ENCODE data around the gene IL1RAPL2. TPM values are rescaled to one million over a fixed set of nuclear protein-coding genes. Genes with fewer than 3 reads are reported as not detected.
"Not testable (repeated sequence)": the region's sequence is repeated elsewhere in the genome, so short reads cannot be mapped to it uniquely, and the experiment has no call there.

IL1RAPL2 gene
- total RNA-seq, 1 donor: not detected

DNA sequence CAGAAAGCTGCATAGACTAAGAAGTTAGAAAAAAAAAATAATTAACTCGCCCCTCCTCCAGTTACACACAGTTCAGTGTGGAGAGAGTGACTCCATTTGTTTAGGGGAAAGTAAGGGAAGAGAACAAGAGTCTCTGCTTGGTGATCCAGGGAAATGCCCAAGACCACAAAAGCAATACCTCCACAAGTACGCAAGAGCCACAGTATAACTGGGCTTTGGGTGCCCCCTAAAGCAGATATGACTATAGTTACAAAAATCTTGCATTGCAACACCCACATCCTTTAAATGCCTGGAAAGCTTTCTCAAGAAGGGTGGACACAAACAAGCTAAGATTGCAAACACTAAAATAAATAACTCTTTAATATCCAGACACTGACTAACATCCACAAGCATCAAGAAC, 1092.1 kb downstream of the IL1RAPL2 start:
- DNase-seq (ENCODE audit: low read depth in 2 of 3, low spot score in 2 of 3): no peak

DNA sequence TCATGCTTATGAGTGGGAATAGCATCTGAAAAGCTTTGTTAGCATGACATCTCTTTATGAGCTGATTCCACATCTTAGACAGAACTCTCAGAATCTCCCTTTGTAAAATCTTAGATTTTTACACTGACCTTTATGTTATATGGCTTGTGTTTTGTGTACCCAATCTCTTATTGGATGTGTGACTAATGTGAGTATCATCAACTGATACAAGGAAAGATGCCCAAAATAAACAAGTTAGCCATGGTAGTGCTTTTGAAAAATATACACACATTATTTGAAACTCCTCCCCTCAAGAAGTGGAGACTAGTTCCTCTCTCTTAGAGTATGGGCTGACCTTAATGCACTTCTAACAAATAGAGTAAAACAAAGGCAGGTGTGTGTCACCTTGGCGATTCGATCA, 1096.2 kb downstream of the IL1RAPL2 start:
- DNase-seq (ENCODE audit: low read depth in 2 of 3, low spot score in 2 of 3): no peak

DNA sequence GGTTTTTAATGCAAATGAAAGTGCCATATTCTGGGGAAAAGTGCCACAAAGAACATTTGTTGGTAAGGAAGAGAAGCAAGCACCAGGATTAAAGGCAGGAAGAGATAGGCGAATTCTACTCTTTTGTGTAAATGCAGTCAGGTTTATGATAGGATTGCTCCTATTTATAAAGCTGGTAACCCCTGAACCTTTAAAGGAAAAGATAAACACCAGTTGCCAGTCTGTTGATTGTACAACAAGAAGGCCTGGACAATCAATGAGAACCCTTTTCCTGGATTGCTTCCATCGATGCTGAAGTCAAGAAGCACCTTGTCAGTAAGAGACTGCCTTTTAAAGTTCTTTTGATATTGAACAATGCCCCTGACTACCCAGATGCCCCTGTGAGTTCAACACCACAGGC, 1098.2 kb downstream of the IL1RAPL2 start:
- DNase-seq (ENCODE audit: low read depth in 2 of 3, low spot score in 2 of 3): no peak

DNA sequence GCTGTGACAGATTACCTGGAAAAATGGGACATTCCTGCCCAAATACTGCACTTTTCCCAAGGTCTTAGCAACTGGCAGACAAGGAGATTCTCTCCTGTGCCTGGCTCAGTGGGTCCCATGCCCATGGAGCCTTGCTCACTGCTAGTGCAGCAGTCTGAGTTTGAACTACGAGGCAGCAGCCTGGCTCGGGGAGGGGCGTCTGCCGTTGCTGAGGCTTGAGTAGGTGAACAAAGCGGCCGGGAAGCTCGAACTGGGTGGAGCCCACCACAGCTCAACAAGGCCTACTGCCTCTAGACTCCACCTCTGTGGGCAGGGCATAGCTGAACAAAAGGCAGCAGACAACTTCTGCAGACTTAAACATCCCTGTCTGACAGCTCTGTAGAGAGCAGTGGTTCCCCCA, 1118.3 kb downstream of the IL1RAPL2 start:
- not testable (repeated sequence) for DNase-seq (ENCODE audit: low read depth in 2 of 3, low spot score in 2 of 3)

DNA sequence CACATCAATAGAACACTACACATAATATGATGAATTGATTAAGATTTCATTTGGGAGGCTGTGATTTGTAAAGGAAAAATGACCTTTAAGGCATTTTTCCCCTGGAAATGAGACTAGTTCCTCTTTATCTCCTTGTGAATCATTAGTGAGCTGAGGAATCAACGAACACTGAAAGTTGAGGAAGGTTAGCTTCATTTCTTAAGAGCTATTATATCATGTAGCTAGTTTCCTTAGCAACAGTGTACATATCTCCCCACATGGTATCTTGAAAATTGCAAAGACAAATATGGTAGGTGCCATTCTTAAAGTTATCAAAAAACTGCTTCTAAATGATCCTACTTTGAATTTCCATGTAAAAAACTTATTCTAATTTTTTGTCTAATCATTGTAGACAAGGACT, 1128.8 kb downstream of the IL1RAPL2 start:
- no peak for DNase-seq (ENCODE audit: low read depth in 2 of 3, low spot score in 2 of 3)

DNA sequence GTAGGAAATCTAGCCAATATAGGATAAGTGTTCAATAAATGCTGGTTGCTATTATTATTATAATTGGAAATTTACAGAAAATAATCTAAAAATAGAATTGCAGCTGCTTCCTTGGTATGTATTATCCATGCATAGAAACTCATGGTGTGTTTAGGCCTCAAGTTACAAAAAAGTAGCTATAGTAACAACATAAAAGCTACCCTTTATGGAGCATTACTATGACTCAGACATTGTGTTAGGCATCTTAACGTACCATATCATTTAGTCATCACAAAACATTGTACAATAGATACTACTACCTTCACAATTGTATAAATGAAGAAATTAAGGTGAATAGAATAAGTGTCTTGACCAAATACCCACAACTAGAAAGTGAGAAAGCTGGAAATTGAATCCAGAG, 1129.5 kb downstream of the IL1RAPL2 start:
- no peak for DNase-seq (ENCODE audit: low read depth in 2 of 3, low spot score in 2 of 3)

DNA sequence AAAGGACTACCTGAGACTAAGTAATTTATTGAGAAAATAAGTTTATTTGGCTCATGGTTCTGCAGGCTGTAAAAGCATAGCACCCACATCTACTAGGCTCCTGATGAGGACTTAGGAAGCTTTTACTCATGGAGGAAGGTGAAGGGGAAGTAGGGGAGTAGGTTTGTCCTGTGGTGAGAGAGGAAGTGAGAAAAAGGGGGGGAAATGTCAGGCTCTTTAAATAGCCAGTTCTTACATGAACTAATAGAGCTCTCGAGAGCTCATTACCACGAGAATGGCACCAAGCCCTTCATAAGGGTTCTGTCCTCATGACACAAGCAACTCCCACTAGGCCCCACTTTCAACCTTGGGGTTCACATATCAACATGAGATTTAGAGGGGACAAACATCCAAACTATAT, 1130.9 kb downstream of the IL1RAPL2 start:
- no peak for DNase-seq (ENCODE audit: low read depth in 2 of 3, low spot score in 2 of 3)

DNA sequence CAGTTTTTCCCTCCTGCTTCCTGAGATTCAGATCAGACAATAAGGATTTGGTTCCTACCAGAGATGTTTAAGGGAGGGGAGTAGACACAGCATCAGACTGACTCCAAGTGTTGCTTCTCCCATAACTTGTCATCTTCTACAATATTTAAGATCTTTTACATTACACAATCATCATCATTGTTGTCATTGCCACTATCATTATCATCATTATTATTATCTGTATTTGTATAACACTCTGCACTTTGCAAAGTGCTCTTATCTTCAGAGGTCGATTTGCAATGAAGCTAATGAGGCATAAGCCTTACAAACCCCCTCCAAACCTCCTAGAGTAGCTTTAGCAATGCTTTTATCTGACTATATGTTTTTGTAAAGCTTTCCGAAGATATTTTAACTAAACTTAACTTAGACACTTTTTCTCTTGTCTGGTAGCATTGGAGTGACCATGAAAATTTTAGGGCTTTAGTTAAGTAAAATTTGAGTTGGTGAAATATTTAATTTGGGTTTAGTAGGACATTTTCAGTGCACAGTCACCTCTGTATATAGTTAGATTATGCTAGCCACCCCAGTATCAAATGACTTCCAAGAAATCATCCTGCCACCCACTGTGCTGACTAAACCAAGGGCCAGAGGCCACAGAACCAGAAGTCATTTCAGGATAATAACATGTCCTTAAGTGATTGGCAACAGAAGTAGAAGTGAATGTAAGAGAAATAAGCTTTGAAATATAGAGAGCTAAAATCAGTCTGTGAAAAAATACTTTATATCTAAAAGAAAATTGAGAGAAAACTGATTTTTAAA, 1132.2 kb downstream of the IL1RAPL2 start:
- DNase-seq (ENCODE audit: low read depth in 2 of 3, low spot score in 2 of 3): no peak

DNA sequence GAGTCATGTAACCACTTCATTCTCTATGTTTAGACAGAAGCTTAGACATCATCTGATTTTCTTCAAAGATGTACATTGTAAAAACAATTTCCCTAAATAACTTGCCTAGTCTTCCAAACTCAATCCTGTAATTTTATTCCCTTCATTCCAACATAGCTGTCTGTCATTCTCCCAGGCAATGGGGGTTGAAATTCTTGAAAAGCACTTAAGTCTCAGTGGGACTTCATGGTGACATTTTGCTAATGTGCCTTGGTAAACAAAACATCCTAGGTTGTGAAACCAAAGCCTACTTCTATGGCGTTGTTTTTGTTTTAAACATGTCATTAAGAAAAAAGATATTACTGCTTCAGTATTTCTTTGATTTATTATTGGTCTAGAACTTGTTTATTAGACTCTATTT, 1134.3 kb downstream of the IL1RAPL2 start:
- no peak for DNase-seq (ENCODE audit: low read depth in 2 of 3, low spot score in 2 of 3)

DNA sequence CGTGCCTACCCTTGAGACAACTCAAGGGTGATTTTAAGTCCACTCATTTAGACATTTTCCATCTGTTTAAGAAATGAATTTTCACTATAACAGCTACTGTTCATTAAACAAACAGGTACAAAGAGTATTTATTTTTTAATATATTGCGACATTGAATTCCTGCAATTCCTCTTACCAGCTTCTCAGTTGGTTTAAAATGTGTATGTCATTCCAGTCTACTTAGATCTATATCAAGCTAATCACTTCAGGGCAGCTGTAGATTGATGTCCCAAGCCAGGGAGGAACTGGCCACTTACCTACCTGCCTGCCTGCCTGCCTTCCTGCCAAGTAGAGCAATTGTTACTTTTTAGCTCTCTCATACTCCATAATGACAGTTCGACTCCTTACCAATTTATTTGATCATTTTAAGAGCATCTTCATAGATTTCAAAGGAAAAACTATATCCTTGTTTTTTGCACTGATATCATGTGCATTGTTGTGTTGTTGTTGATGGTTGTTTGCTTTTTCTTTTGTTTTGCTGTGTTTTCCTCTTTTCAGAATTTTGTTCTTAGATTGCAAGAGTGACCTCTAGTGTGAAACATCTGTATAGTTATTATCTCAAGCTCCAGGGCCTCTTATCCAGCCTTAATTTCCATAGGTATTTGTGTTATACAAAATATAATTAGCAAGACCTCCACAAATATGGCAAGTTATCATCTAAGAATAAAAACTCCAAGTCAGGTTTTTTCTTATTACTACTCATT, 1135.5 kb downstream of the IL1RAPL2 start:
- DNase-seq (ENCODE audit: low read depth in 2 of 3, low spot score in 2 of 3): no peak

DNA sequence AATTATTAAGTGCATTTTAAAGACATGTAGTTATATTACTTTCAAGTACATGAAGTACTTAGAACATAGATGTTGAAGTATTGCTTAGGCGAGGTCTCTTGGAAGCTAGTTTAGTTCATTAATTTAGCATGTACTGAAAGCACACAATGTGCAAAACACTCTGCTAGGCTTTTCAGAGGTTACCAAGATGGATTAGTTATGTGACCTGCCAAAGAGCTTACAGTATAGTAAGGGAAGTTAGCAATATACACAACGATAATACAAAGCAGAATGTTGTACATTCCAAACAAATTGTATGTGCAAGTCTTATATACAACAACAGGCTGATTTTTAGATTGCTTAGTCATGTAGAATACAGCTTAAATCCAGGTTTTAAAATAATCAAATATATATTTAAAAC, 1137.9 kb downstream of the IL1RAPL2 start:
- no peak for DNase-seq (ENCODE audit: low read depth in 2 of 3, low spot score in 2 of 3)

DNA sequence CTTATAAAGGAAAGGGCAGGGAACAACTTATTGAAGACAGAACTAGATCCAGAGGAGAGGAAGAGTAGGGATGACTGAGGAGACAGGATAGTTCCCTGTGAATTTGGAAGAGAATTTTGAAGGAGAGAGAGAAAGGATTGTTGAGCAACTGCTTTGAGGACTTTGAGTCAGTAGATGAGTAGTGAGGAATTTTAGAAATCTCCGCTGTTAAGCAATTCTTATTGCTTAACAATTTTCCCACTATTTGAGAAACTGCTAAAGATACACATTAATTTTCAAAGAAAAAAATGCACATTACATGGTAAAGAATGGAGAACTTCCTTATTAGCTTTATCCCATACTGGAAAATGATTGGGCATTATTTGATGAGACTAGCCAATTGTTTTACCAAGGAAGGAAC, 1140.0 kb downstream of the IL1RAPL2 start:
- no peak for DNase-seq (ENCODE audit: low read depth in 2 of 3, low spot score in 2 of 3)

DNA sequence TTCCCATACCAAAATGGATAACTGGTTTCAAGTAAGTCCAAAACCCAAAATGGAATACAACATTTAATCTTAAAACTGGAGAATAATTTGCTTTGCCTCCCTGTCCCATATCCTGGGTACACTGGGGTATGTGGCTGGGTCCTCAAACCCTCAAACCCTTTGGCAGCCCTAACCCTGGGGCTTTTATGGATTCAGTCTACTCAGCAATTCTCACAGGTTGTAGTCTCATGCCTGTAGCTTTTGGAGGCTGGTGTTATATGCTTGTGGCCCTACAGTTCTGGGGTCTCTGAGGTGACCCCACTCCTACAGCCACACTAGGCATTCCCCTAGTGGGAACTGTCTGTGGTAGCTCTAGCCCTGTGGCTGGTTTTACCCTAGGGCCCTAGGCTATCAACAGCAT, 1145.8 kb downstream of the IL1RAPL2 start:
- DNase-seq (ENCODE audit: low read depth in 2 of 3, low spot score in 2 of 3): no peak

DNA sequence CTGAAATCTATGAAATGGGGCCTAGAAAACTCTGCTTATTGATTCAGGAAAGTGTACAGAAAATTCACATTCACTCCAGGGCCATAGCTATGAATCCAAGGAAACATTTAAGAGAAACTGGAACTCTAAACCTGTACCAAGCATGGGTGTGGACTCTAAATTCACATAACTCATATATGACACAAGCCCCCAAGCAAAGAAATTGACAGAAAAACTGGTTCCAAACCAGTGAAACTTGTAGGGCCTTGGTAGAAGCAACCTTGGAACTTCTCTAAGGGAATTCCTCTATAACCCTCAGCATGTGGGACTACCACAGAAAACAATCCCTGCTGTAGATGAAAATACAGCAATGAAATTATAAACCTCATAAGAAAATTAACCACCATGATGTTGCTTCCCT, 1149.7 kb downstream of the IL1RAPL2 start:
- no peak for DNase-seq (ENCODE audit: low read depth in 2 of 3, low spot score in 2 of 3)

DNA sequence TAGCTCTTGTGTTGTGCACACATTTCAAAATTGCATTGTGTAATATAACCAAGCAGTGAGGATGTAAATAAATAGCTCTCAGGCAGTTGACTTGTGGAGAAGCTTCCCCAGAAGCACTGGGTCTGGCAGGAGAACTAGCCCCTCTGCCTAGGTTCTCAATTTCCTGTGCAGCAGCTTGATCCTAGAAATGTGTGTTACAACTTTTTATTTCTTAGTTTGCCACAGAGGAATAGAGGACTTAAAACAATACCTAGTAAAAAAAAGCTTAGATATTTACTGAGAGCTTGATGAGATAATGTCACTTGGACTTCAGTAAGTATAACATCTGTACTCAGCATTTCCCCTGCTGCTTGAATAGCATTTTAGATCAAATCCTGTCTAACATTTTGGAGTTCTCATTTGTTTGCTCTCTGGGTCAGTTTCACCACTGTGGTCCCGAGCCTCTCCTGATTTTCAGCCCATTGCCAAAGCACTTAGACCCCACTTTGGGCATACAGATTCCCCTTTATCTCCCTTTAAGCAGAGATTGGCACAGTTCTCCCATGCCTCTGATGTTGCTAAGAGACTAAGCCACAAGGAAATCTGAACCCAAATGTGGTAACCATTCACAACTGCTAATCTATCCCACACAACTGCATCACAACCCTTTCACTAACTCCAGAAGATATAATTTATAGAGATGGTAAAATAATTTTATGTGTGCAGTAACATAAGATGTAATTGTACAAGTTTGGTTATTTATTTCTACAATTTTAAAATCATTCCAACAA, 1158.2 kb downstream of the IL1RAPL2 start:
- DNase-seq (ENCODE audit: low read depth in 2 of 3, low spot score in 2 of 3): no peak

DNA sequence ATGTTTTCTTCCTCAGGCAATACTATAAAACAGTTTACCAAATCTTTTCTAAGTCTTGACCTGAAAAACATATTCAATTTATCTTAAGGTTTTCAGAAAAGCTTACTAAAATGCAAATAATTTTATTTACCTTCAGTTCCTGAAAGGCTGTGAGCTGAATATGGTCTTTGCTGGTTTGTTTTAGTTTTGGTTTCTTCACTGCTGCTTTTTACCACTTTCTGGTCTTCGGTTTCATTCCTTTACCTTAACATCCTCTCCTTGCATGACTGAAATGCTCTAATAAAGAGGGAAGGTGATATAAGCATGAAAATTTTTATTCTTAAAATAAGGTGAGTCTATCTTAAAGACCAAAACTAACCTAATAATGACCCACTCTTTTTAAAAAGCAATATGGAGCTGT, 1159.2 kb downstream of the IL1RAPL2 start:
- no peak for DNase-seq (ENCODE audit: low read depth in 2 of 3, low spot score in 2 of 3)

DNA sequence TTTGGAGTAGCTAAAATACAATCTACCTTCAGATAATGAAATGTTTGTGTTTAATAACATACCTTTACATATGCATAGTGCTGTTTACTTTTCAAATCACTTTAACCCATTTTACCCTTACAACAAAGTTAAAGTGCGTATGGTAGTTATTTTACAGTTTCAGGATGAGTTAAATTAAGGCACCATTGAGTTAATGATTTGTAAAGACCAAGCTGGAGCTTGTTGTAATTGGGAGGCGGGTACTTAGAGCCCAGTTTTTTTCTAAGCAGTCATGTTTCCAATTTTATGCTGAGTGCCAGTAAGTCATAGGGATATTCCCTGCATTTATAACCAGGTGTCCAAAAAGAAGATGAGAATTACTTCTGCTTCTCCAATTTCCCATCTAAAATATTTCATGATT, 1172.2 kb downstream of the IL1RAPL2 start:
- DNase-seq (ENCODE audit: low read depth in 2 of 3, low spot score in 2 of 3): no peak

DNA sequence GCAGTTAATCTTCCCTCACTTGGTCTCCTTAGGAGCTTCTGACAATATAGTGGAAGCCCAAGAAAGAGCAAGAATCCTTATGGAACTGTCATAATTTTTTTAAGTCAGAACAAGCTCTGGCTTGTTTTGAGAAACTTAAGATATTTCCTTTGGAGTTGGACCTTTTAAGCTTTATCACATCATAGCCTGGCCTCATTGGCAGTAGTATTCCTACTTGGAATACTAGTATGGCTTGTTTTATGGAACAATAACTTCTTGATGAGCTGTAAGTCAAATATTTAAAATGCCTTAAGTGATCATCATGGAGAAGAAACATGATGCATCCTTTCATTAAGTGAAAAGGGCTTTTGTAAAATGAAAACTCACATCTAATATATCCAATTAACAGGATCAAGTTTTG, 1178.3 kb downstream of the IL1RAPL2 start:
- DNase-seq (ENCODE audit: low read depth in 2 of 3, low spot score in 2 of 3): no peak

DNA sequence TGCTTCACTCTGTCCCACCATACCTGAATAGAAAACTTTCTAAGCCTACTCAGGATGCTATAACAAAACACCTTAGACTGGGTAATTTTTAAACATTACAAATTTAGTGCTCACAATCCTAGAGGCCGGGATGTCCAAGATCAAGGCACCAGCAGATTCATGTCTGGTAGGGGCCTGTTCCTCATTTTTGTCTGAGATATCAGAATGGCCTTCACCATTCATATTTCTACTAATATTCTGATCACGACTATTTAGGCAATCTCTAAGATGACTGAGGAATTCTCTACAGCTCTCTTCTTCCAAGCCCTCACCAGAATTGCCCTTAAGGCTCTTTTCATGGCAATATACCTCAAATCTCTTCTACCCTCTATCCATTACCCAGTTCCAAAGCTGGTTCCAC, 1178.9 kb downstream of the IL1RAPL2 start:
- DNase-seq (ENCODE audit: low read depth in 2 of 3, low spot score in 2 of 3): no peak

DNA sequence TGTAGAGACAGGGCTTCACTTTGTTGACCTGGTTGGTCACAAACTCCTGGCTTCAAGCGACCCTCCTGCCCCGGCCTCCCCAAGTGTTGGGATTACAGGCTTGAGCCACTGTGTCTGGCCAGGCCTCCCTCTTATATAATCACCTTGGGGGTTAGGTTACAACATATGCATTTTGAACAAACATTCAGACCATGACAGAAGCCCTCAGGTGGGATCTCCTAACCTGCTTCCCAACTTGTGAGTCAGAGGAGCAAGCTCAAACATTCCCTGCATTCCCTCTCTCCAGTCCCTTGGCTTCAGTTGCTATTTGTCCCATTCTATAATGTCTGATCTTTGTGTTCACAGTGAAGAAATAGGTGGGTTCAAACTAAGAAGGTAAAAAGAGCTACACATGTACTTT, 1179.9 kb downstream of the IL1RAPL2 start:
- no peak for DNase-seq (ENCODE audit: low read depth in 2 of 3, low spot score in 2 of 3)

DNA sequence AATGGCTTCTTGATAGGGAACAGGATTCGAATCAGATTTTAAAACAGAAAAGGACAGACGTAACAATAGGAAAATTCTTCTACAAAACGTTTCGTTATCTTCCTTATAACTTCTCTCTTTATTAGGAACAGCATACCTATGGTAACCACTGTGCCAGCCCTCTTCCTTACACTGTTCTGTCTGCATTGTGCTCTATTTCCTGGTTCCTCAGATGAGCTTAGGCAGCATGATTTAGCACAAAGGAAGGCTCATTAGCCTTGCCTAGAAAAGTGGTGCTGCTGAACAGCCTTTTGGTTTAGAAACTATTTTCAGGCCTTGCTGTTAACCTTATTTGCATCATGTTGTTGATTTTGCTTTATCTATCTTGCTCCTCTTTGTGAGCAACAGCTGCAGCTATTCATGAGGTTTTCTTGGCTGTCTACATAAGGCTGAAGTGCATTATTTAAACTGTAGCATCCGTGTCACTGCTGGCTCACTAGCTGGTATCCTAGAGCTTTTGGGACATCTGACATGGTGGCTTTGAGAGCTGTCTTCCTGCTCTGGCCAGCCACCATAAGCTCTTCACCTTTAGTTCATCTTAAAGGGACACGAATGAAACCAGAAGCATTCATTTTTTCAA, 1186.4 kb downstream of the IL1RAPL2 start:
- DNase-seq (ENCODE audit: low read depth in 2 of 3, low spot score in 2 of 3): no peak
